WTC11 (cell line): ENCODE results near the gene AGO3.

ENCODE experiments used
- ETV6 ChIP-seq: sonication (generic); formaldehyde crosslinking; IDR thresholded peaks from 2 replicates; pipeline ENCODE4 v1.8.1; 2022; ENCODE audit warnings: mild to moderate bottlenecking, missing genetic modification reagents
- FOXK1 ChIP-seq: sonication (generic); formaldehyde crosslinking; IDR thresholded peaks from 2 replicates; pipeline ENCODE4 v1.8.0; 2022; ENCODE audit warnings: mild to moderate bottlenecking, moderate library complexity, missing genetic modification reagents
- JUN ChIP-seq: sonication (generic); formaldehyde crosslinking; IDR thresholded peaks from 2 replicates; pipeline ENCODE4 v1.8.0; 2023; ENCODE audit warnings: mild to moderate bottlenecking, missing genetic modification reagents
- NFYB ChIP-seq: sonication (generic); formaldehyde crosslinking; conservative IDR thresholded peaks from 2 replicates; pipeline ENCODE4 v1.8.0; 2022; ENCODE audit warnings: low read depth, missing genetic modification reagents
- NR3C1 ChIP-seq: sonication (generic); formaldehyde crosslinking; conservative IDR thresholded peaks from 2 replicates; pipeline ENCODE4 v1.8.1; 2023; ENCODE audit warnings: low read depth, mild to moderate bottlenecking, missing genetic modification reagents
- SP1 ChIP-seq: sonication (generic); formaldehyde crosslinking; conservative IDR thresholded peaks from 2 replicates; pipeline ENCODE4 v1.8.1; 2022; ENCODE audit warnings: missing genetic modification reagents
- TP53 ChIP-seq: sonication (generic); formaldehyde crosslinking; IDR thresholded peaks from 2 replicates; pipeline ENCODE4 v1.8.1; 2023; ENCODE audit warnings: mild to moderate bottlenecking, missing genetic modification reagents
- ZNF396 ChIP-seq: fragments of 250-450 bp; sonication (Bioruptor Pico); IDR thresholded peaks from 2 replicates; pipeline ENCODE4 v1.8.0; 2021; ENCODE audit warnings: mild to moderate bottlenecking, moderate library complexity, borderline replicate concordance
- TF ChIP-seq, protein P1 (sequence below): fragments of 200-600 bp; IDR thresholded peaks from 2 replicates; pipeline ENCODE4 v1.8.0; 2022; ENCODE audit warnings: antibody characterized with exemption
- TF ChIP-seq, protein P2 (sequence below): sonication (generic); formaldehyde crosslinking; IDR thresholded peaks from 2 replicates; pipeline ENCODE4 v1.8.1; 2023; ENCODE audit warnings: mild to moderate bottlenecking, missing genetic modification reagents, moderate library complexity
- TF ChIP-seq, protein P3 (sequence below): fragments of 250-450 bp; sonication (Bioruptor Pico); IDR thresholded peaks from 2 replicates; pipeline ENCODE4 v1.9.0; 2021; ENCODE audit warnings: mild to moderate bottlenecking

DNA sequence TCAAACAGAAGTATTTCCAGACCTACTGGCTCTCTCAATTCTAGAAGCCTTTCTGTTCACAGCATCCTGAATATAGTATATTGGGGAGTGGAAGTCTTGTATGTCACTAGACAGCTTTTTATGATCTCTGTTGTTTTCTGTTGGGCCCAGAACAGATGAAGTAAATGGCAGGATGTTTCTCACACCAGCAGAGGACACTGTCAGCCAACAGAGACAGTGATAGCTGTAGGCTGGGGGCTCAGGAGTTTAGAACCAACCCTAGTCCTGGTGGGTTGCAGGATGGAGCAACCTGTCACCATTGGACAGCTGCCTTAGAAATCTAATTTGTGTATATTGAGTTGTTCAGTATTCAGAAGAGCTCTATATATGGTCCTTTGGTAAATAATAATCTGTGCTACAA lies 31.0 kb upstream of the AGO3 start:
- TF ChIP-seq, protein P1, sequence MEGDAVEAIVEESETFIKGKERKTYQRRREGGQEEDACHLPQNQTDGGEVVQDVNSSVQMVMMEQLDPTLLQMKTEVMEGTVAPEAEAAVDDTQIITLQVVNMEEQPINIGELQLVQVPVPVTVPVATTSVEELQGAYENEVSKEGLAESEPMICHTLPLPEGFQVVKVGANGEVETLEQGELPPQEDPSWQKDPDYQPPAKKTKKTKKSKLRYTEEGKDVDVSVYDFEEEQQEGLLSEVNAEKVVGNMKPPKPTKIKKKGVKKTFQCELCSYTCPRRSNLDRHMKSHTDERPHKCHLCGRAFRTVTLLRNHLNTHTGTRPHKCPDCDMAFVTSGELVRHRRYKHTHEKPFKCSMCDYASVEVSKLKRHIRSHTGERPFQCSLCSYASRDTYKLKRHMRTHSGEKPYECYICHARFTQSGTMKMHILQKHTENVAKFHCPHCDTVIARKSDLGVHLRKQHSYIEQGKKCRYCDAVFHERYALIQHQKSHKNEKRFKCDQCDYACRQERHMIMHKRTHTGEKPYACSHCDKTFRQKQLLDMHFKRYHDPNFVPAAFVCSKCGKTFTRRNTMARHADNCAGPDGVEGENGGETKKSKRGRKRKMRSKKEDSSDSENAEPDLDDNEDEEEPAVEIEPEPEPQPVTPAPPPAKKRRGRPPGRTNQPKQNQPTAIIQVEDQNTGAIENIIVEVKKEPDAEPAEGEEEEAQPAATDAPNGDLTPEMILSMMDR: no peak
- TF ChIP-seq ETV6 (no peak), JUN (CRISPR knock-in tag) (no peak), NFYB (CRISPR knock-in tag) (no peak), FOXK1 (no peak), TP53 (CRISPR knock-in tag) (no peak), NR3C1 (no peak), SP1 (CRISPR knock-in tag) (no peak), ZNF396 (CRISPR knock-in tag) (no peak)
- TF ChIP-seq, protein P2, sequence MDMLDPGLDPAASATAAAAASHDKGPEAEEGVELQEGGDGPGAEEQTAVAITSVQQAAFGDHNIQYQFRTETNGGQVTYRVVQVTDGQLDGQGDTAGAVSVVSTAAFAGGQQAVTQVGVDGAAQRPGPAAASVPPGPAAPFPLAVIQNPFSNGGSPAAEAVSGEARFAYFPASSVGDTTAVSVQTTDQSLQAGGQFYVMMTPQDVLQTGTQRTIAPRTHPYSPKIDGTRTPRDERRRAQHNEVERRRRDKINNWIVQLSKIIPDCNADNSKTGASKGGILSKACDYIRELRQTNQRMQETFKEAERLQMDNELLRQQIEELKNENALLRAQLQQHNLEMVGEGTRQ (CRISPR knock-in tag): no peak
- TF ChIP-seq, protein P3, sequence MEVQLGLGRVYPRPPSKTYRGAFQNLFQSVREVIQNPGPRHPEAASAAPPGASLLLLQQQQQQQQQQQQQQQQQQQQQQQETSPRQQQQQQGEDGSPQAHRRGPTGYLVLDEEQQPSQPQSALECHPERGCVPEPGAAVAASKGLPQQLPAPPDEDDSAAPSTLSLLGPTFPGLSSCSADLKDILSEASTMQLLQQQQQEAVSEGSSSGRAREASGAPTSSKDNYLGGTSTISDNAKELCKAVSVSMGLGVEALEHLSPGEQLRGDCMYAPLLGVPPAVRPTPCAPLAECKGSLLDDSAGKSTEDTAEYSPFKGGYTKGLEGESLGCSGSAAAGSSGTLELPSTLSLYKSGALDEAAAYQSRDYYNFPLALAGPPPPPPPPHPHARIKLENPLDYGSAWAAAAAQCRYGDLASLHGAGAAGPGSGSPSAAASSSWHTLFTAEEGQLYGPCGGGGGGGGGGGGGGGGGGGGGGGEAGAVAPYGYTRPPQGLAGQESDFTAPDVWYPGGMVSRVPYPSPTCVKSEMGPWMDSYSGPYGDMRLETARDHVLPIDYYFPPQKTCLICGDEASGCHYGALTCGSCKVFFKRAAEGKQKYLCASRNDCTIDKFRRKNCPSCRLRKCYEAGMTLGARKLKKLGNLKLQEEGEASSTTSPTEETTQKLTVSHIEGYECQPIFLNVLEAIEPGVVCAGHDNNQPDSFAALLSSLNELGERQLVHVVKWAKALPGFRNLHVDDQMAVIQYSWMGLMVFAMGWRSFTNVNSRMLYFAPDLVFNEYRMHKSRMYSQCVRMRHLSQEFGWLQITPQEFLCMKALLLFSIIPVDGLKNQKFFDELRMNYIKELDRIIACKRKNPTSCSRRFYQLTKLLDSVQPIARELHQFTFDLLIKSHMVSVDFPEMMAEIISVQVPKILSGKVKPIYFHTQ (CRISPR knock-in tag): no peak
